HG03432 (cell line): ENCODE data around the gene STK38L.
A peak's percentile ranks its signal among the peaks of the same experiment; 100 is the strongest.
"Not testable (repeated sequence)": the region's sequence is repeated elsewhere in the genome, so short reads cannot be mapped to it uniquely, and the experiment has no call there.

ENCODE experiments used
- ATAC-seq: cut with Tn5 transposase; IDR thresholded peaks from one replicate; pipeline ENCODE4 v1.9.1; 2021; ENCODE audit warnings: mild to moderate bottlenecking, moderate library complexity; ENCODE audit not compliant: unreplicated experiment

STK38L gene

GRCh38 chr12:27226407-27226929, 17.6 kb upstream of the STK38L start:
- ATAC-seq = no peak

- ATAC-seq = no peak
Measured at GRCh38 chr12:27229367-27229766, 14.7 kb upstream of the STK38L start.

- ATAC-seq = not testable (repeated sequence)
Measured at GRCh38 chr12:27231374-27231773, 12.7 kb upstream of the STK38L start.

- ATAC-seq = no peak
Measured at GRCh38 chr12:27233814-27234213, 10.3 kb upstream of the STK38L start.

GRCh38 chr12:27236498-27236897, 7.6 kb upstream of the STK38L start:
- no peak for ATAC-seq

- peak; percentile 75 for ATAC-seq
Measured at GRCh38 chr12:27237790-27238771, 6.0 kb upstream of the STK38L start.

GRCh38 chr12:27243006-27243405, 1.1 kb upstream of the STK38L start:
- ATAC-seq = no peak

- no peak for ATAC-seq
Measured at GRCh38 chr12:27244689-27245488, 803 bp downstream of the STK38L start.

- ATAC-seq = no peak
Measured at GRCh38 chr12:27246141-27246540, 2.1 kb downstream of the STK38L start.

GRCh38 chr12:27246774-27247173, 2.7 kb downstream of the STK38L start:
- no peak for ATAC-seq

- ATAC-seq = peak; percentile 61
Measured at GRCh38 chr12:27252934-27253333, 8.8 kb downstream of the STK38L start.

- no peak for ATAC-seq
Measured at GRCh38 chr12:27253347-27253746, 9.3 kb downstream of the STK38L start.

- ATAC-seq = no peak
Measured at GRCh38 chr12:27255806-27256205, 11.7 kb downstream of the STK38L start.

- ATAC-seq = no peak
Measured at GRCh38 chr12:27257104-27257843, 13.2 kb downstream of the STK38L start.

- ATAC-seq = no peak
Measured at GRCh38 chr12:27260746-27261145, 16.7 kb downstream of the STK38L start.

- ATAC-seq = no peak
Measured at GRCh38 chr12:27261866-27262265, 17.8 kb downstream of the STK38L start.

GRCh38 chr12:27270148-27270547, 26.1 kb downstream of the STK38L start:
- no peak for ATAC-seq

GRCh38 chr12:27271206-27271605, 27.1 kb downstream of the STK38L start:
- ATAC-seq = no peak

- ATAC-seq = no peak
Measured at GRCh38 chr12:27272373-27273028, 28.4 kb downstream of the STK38L start.

GRCh38 chr12:27273114-27273513, 29.0 kb downstream of the STK38L start:
- no peak for ATAC-seq
